Neural progenitor cell (in vitro differentiated cells): ENCODE results near the gene HMG20A. TPM values are rescaled to one million over a fixed set of nuclear protein-coding genes. Genes with fewer than 3 reads are reported as not detected.

ENCODE experiments used
- DNase-seq: peaks from one replicate; pipeline ENCODE4 v3.0.0-alpha.2; 2016; ENCODE audit warnings: low spot score
- H2AFZ ChIP-seq: fragments of 200-600 bp; sonication (generic); replicated peaks from 2 replicates; pipeline ENCODE4 v1.6.1; 2016; ENCODE audit warnings: antibody characterized with exemption
- H3F3A ChIP-seq: fragments of 200-600 bp; sonication (generic); 2 replicates; pipeline ENCODE4 v1.6.1; 2016; ENCODE audit warnings: antibody characterized with exemption, low read depth
- H3K27ac ChIP-seq: fragments of 200-600 bp; sonication (generic); 2 replicates; pipeline ENCODE4 v1.5.1; 2016; ENCODE audit warnings: mild to moderate bottlenecking
- H3K27me3 ChIP-seq: fragments of 200-600 bp; sonication (generic); 2 replicates; pipeline ENCODE4 v1.6.1; 2016; ENCODE audit warnings: mild to moderate bottlenecking, moderate library complexity
- H3K36me3 ChIP-seq: fragments of 200-600 bp; sonication (generic); 2 replicates; pipeline ENCODE4 v1.5.1; 2016
- H3K4me1 ChIP-seq: fragments of 200-600 bp; sonication (generic); 2 replicates; pipeline ENCODE4 v1.6.1; 2016; ENCODE audit warnings: mixed run types
- H3K4me2 ChIP-seq: fragments of 200-600 bp; sonication (generic); 2 replicates; pipeline ENCODE4 v1.6.1; 2016
- H3K4me3 ChIP-seq: fragments of 200-600 bp; sonication (generic); 2 replicates; pipeline ENCODE4 v1.5.1; 2016
- H3K79me2 ChIP-seq: fragments of 200-600 bp; sonication (generic); 2 replicates; pipeline ENCODE4 v1.6.1; 2016; ENCODE audit warnings: low read depth
- H3K9ac ChIP-seq: fragments of 200-600 bp; sonication (generic); 2 replicates; pipeline ENCODE4 v1.6.1; 2016
- H3K9me3 ChIP-seq: fragments of 200-600 bp; sonication (generic); 2 replicates; pipeline ENCODE4 v1.5.1; 2016; ENCODE audit warnings: low read depth
- H4K20me1 ChIP-seq: fragments of 200-600 bp; sonication (generic); 2 replicates; pipeline ENCODE4 v1.6.1; 2016; ENCODE audit warnings: low read depth
- H3K27ac Mint-ChIP-seq: 3 replicates; pipeline ENCODE4 v1.8.0; 2021; ENCODE audit warnings: mixed read lengths
- H3K27me3 Mint-ChIP-seq: 2 replicates; pipeline ENCODE4 v1.8.0; 2022; ENCODE audit warnings: low read depth, mild to moderate bottlenecking, inconsistent platforms, moderate library complexity, mixed read lengths; ENCODE audit not compliant: insufficient read depth
- H3K36me3 Mint-ChIP-seq: 3 replicates; pipeline ENCODE4 v1.8.0; 2021; ENCODE audit warnings: mixed read lengths
- H3K4me1 Mint-ChIP-seq: 3 replicates; pipeline ENCODE4 v1.8.0; 2021; ENCODE audit warnings: mixed read lengths
- H3K4me3 Mint-ChIP-seq: 3 replicates; pipeline ENCODE4 v1.8.0; 2021; ENCODE audit warnings: mild to moderate bottlenecking, moderate library complexity, mixed read lengths
- H3K9me3 Mint-ChIP-seq: 3 replicates; pipeline ENCODE4 v1.8.0; 2020; ENCODE audit warnings: mixed read lengths
- CTCF ChIP-seq: fragments of 200-600 bp; sonication (generic); IDR thresholded peaks from 2 replicates; pipeline ENCODE4 v1.5.1; 2017; ENCODE audit warnings: antibody characterized with exemption, mild to moderate bottlenecking
- EZH2 ChIP-seq: fragments of 200-600 bp; sonication (generic); IDR thresholded peaks from 2 replicates; pipeline ENCODE4 v1.6.1; 2017; ENCODE audit warnings: antibody characterized with exemption, mild to moderate bottlenecking, moderate library complexity
- EZH2phosphoT487 ChIP-seq: fragments of 200-600 bp; sonication (generic); IDR thresholded peaks from 2 replicates; pipeline ENCODE4 v1.6.1; 2017; ENCODE audit warnings: antibody characterized with exemption
- total RNA-seq: library from RNA; depleted of rRNA; stranded (reverse); fragments of >200 nt; gene quantifications from 2 replicates; pipeline ENCODE4 v1.2.3, GENCODE V29; 2015; ENCODE audit warnings: low replicate concordance

HMG20A gene
- total RNA-seq, 1 donor from 2014 or later: 75.6 TPM

GRCh38 chr15:77474310-77474988 is 53.8 kb downstream of the HMG20A start:
- H3K4me3 ChIP-seq: no peak overlapping the region
- no peaks in the 10 kb centered on the region for H3K9me3 ChIP-seq
- H3K27me3 ChIP-seq: no peaks in the 10 kb centered on the region
- Mint-ChIP-seq H3K27me3 (no peaks in the 10 kb centered on the region), H3K4me1 (peaks cover 15% of the 10 kb centered on the region), H3K9me3 (no peaks in the 10 kb centered on the region), H3K4me3 (no peak overlapping the region), H3K27ac (no peak overlapping the region), H3K36me3 (peaks cover 30% of the 10 kb centered on the region)
- no peak overlapping the region for H3K4me2 ChIP-seq
- H3K36me3 ChIP-seq: peaks cover 20% of the 10 kb centered on the region
- no peaks in the 10 kb centered on the region for H4K20me1 ChIP-seq
- TF ChIP-seq EZH2 (no peak), CTCF (no peak), EZH2phosphoT487 (no peak)
- no peaks in the 10 kb centered on the region for H3K79me2 ChIP-seq
- peaks cover 22% of the 10 kb centered on the region for H3F3A ChIP-seq
- no peak overlapping the region for H2AFZ ChIP-seq
- DNase-seq: no peak
- no peak overlapping the region for H3K9ac ChIP-seq
- H3K27ac ChIP-seq: no peak overlapping the region
- H3K4me1 ChIP-seq: peaks cover 21% of the 10 kb centered on the region

- Histone ChIP-seq H3K4me2 (no peak overlapping the region), H3K4me3 (no peak overlapping the region), H3K4me1 (peaks cover 21% of the 10 kb centered on the region), H3K27ac (no peak overlapping the region), H3K27me3 (no peaks in the 10 kb centered on the region), H3K36me3 (peaks cover 20% of the 10 kb centered on the region), H3K9ac (no peak overlapping the region), H2AFZ (no peak overlapping the region), H3F3A (peaks cover 22% of the 10 kb centered on the region), H3K79me2 (no peaks in the 10 kb centered on the region), H3K9me3 (no peaks in the 10 kb centered on the region), H4K20me1 (no peaks in the 10 kb centered on the region)
- H3K27ac Mint-ChIP-seq: no peak overlapping the region
- H3K27me3 Mint-ChIP-seq: no peaks in the 10 kb centered on the region
- TF ChIP-seq CTCF (no peak), EZH2 (no peak), EZH2phosphoT487 (no peak)
- H3K9me3 Mint-ChIP-seq: no peaks in the 10 kb centered on the region
- H3K36me3 Mint-ChIP-seq: peaks cover 31% of the 10 kb centered on the region
- no peak overlapping the region for H3K4me3 Mint-ChIP-seq
- H3K4me1 Mint-ChIP-seq: peaks cover 15% of the 10 kb centered on the region
- no peak for DNase-seq
Observed at GRCh38 chr15:77475001-77475400, 54.3 kb downstream of the HMG20A start.

- Histone ChIP-seq H3K4me1 (peaks cover 21% of the 10 kb centered on the region), H3K36me3 (peaks cover 18% of the 10 kb centered on the region), H3K27me3 (no peaks in the 10 kb centered on the region), H3K27ac (no peak overlapping the region), H3K79me2 (no peaks in the 10 kb centered on the region), H3K9me3 (no peaks in the 10 kb centered on the region), H2AFZ (no peak overlapping the region), H3K4me2 (no peak overlapping the region), H3K9ac (no peak overlapping the region), H3F3A (peaks cover 22% of the 10 kb centered on the region), H4K20me1 (no peaks in the 10 kb centered on the region), H3K4me3 (no peak overlapping the region)
- no peak for TF ChIP-seq EZH2phosphoT487
- no peak for TF ChIP-seq CTCF
- TF ChIP-seq EZH2: no peak
- Mint-ChIP-seq H3K4me3 (no peak overlapping the region), H3K27me3 (no peaks in the 10 kb centered on the region), H3K36me3 (peaks cover 27% of the 10 kb centered on the region), H3K4me1 (peaks cover 15% of the 10 kb centered on the region), H3K27ac (no peak overlapping the region), H3K9me3 (no peaks in the 10 kb centered on the region)
- peak; percentile 36 for DNase-seq
Observed at GRCh38 chr15:77475898-77476297, 55.2 kb downstream of the HMG20A start.
